HFF-Myc (cell line): ENCODE results near the gene C1orf159.
A peak's percentile ranks its signal among the peaks of the same experiment; 100 is the strongest.
"Not testable (repeated sequence)": the region's sequence is repeated elsewhere in the genome, so short reads cannot be mapped to it uniquely, and the experiment has no call there.

ENCODE experiments used
- DNase-seq: peaks from one replicate; pipeline ENCODE4 v3.0.0-alpha.2; 2011; ENCODE audit warnings: low read depth; ENCODE audit errors: extremely low read depth
- H3K4me3 ChIP-seq: replicated peaks from 2 replicates; pipeline ENCODE4 v1.5.1; 2011; ENCODE audit warnings: low read depth, mild to moderate bottlenecking, control low read depth, low read length
- TF ChIP-seq, protein P1 (sequence below): IDR thresholded peaks from 2 replicates; pipeline ENCODE4 v1.5.1; 2012; ENCODE audit warnings: mild to moderate bottlenecking, low read depth, low read length, control low read depth; ENCODE audit errors: missing control alignments

Gene C1orf159

GRCh38 chr1:1061682-1062345, 54.1 kb downstream of the C1orf159 start:
- TF ChIP-seq, protein P1, sequence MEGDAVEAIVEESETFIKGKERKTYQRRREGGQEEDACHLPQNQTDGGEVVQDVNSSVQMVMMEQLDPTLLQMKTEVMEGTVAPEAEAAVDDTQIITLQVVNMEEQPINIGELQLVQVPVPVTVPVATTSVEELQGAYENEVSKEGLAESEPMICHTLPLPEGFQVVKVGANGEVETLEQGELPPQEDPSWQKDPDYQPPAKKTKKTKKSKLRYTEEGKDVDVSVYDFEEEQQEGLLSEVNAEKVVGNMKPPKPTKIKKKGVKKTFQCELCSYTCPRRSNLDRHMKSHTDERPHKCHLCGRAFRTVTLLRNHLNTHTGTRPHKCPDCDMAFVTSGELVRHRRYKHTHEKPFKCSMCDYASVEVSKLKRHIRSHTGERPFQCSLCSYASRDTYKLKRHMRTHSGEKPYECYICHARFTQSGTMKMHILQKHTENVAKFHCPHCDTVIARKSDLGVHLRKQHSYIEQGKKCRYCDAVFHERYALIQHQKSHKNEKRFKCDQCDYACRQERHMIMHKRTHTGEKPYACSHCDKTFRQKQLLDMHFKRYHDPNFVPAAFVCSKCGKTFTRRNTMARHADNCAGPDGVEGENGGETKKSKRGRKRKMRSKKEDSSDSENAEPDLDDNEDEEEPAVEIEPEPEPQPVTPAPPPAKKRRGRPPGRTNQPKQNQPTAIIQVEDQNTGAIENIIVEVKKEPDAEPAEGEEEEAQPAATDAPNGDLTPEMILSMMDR = no peak
- no peak overlapping the region for H3K4me3 ChIP-seq
- DNase-seq = no peak

DNA sequence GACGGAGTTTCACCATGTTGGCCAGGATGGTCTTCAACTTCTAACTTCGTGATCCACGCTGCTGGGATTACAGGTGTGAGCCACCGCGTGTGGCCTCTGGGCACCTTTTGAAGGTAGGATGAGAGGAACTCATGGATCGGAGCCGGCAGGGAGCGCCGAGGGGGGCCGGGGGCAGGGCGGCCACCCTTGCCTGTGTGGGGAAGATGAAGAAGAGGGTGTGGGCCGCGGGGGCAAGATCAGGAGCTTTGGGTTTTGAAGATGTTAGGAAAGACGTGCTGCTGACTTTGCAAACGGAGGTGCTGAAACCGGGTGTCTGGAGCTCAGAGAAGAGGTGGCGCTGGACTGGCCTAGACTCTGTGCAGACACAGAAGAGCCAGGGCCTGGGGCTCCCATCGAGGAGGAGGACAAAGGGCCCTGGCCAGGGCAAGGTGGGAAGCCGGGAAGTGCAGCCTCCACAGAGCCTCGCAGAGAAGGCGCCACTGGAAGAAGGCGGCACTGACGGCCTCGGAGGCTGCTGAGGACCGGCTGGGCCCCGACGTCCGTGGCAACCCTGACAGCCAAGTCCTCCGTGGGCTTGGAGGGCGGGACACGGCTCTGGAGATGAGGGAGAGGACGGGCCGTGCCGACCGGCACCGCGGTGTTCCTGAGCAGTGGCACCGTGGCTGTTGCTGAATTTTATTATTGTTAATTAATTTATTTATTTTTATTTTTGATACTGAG, 55.4 kb downstream of the C1orf159 start:
- H3K4me3 ChIP-seq = no peak overlapping the region
- DNase-seq = no peak
- TF ChIP-seq, protein P1 = no peak

GRCh38 chr1:1059494-1060280, 56.2 kb downstream of the C1orf159 start:
- TF ChIP-seq, protein P1 = no peak
- peak overlapping the region; percentile 33 for H3K4me3 ChIP-seq
- no peak for DNase-seq

- peak overlapping the region; percentile 33 for H3K4me3 ChIP-seq
- TF ChIP-seq, protein P1 = peak; percentile 22
- DNase-seq = no peak
Observed at GRCh38 chr1:1058921-1059493, 56.9 kb downstream of the C1orf159 start.

GRCh38 chr1:1058088-1058905, 57.6 kb downstream of the C1orf159 start:
- no peak for DNase-seq
- TF ChIP-seq, protein P1 = no peak
- peak overlapping the region; percentile 33; the same call in 1 of the 2 replicates for H3K4me3 ChIP-seq

DNA sequence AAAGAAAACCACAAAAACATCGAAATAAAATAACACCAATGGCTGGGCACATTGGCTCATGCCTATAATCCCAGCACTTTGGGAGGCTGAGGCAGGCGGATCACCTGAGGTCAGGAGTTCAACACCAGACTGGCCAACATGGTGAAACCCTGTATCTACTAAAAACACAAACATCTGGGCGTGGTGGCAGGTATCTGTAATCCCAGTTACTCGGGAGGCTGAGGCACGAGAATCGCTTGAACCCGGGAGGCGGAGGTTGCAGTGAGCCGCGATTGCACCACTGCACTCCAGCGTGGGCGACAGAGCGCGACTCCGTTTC, 58.2 kb downstream of the C1orf159 start:
- H3K4me3 ChIP-seq, DNase-seq: not testable (repeated sequence)
